ENCODE measurements around the gene ADO. TPM values are rescaled to one million over a fixed set of nuclear protein-coding genes. Genes with fewer than 3 reads are reported as not detected.

The ADO gene
- total and polyA plus RNA-seq, 2 donors (not counting 3 experiments of a cell fraction or from before 2014, with no cell fraction given): 6.5 to 14.5 TPM

DNA sequence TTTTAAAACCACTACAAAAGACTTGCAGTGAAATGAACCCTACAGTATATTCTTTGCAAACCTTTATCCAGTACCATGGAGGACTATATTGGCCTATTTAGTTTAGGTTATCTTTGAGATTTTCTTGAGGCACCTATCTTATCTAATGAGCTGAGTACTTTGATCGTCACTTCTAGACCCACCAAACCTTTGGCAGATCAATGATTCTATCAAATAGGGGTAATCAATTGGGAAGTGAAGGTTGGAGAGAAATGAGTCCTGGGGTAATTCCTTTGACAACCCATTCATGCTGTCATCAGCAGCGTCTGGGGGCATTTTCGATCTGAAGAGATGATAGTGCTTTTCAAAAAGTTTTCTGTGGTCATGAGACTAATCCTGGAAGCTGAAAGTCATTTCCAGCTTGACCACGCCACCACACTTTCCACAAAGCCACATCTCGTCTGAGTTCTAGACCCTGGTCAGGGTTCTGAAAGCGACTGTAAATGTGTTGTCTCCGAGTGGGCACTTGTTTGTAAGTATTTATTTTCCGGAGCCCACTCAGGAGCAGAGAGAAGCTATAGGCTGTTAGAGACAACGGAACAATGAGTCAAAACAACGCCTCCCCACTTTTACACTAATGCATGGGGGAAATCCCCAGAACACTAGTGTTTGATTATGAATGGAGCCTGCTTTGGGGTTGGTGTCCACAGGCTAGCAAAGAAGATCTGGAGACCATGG lies 6.8 kb downstream of the ADO start:
- peaks cover 21 to 24% of the 10 kb centered on the region in 2 experiments for H3K27me3 ChIP-seq (ENCODE audit: control insufficient read depth in 2 of 2, insufficient read depth in 2 of 2, low read length in 2 of 2)
- H3K79me2 ChIP-seq (ENCODE audit: control insufficient read depth, insufficient read depth, low read length): peaks cover 15% of the 10 kb centered on the region
- dilution Hi-C loops (cut with MboI; ENCODE audit: extremely low pct_ligation_motif_present, low sequenced_read_pairs): no loop called here
- ChIA-PET POLR2A (no interaction called here), CTCF (no interaction called here)
- intact Hi-C loops (cut with micrococcal nuclease): loop anchor here (5.0 kb wide), 1 partner anchor 571 kb away; no protein-coding TSS in a partner anchor
- FAIRE-seq (no peak), DNase-seq (ENCODE audit: low read depth, low spot score) (no peak)
- no peak overlapping the region for H3K4me3 ChIP-seq (replicated peaks in 1 of 3; ENCODE audit: insufficient read depth in 1 of 3, low read depth in 1 of 3, low read length in 3 of 3)
- no peak overlapping the region for H3K4me2 ChIP-seq (ENCODE audit: insufficient read depth, low read length)
- TF ChIP-seq POLR2A (IDR thresholded peaks at IDR 0.05; ENCODE audit: low read depth, low read length) (no peak), JUN (IDR thresholded peaks at IDR 0.05; ENCODE audit: borderline replicate concordance, insufficient read depth, insufficient read length, low read depth) (no peak), EZH2 (IDR thresholded peaks at IDR 0.05; ENCODE audit: borderline replicate concordance, low read depth, low read length, severe bottlenecking) (no peak), POLR2AphosphoS5 (IDR thresholded peaks at IDR 0.05; ENCODE audit: insufficient read depth, low read depth, low read length) (no peak), FOS (IDR thresholded peaks at IDR 0.05; ENCODE audit: borderline replicate concordance, insufficient read depth, low read length) (no peak), GATA2 (IDR thresholded peaks at IDR 0.05; ENCODE audit: insufficient read depth, insufficient read length, low read depth, low read length) (no peak), MYC (IDR thresholded peaks at IDR 0.05; ENCODE audit: low read depth, low read length) (no peak)
- TF ChIP-seq, protein P1, sequence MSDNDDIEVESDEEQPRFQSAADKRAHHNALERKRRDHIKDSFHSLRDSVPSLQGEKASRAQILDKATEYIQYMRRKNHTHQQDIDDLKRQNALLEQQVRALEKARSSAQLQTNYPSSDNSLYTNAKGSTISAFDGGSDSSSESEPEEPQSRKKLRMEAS (IDR thresholded peaks at IDR 0.05; ENCODE audit: insufficient read depth, insufficient read length): no peak
- TF ChIP-seq, protein P2, sequence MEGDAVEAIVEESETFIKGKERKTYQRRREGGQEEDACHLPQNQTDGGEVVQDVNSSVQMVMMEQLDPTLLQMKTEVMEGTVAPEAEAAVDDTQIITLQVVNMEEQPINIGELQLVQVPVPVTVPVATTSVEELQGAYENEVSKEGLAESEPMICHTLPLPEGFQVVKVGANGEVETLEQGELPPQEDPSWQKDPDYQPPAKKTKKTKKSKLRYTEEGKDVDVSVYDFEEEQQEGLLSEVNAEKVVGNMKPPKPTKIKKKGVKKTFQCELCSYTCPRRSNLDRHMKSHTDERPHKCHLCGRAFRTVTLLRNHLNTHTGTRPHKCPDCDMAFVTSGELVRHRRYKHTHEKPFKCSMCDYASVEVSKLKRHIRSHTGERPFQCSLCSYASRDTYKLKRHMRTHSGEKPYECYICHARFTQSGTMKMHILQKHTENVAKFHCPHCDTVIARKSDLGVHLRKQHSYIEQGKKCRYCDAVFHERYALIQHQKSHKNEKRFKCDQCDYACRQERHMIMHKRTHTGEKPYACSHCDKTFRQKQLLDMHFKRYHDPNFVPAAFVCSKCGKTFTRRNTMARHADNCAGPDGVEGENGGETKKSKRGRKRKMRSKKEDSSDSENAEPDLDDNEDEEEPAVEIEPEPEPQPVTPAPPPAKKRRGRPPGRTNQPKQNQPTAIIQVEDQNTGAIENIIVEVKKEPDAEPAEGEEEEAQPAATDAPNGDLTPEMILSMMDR (IDR thresholded peaks at IDR 0.05; ENCODE audit: extremely low read depth in 1 of 2, insufficient read depth in 1 of 2, low read depth in 1 of 2, low read length in 2 of 2): no peak
- H3K4me1 ChIP-seq (ENCODE audit: control insufficient read depth, extremely low read depth, insufficient read depth, low read length): peaks cover 17% of the 10 kb centered on the region
- H3K9me1 ChIP-seq (replicated peaks; ENCODE audit: control insufficient read depth, extremely low read depth, insufficient read depth, low read length): no peaks in the 10 kb centered on the region
- no peak overlapping the region for H3K27ac ChIP-seq (ENCODE audit: insufficient read depth, low read depth, low read length)
- no peak overlapping the region for H3K9ac ChIP-seq (replicated peaks; ENCODE audit: extremely low read depth, insufficient read depth, low read length)
- no peaks in the 10 kb centered on the region for H3K9me3 ChIP-seq (replicated peaks; ENCODE audit: control insufficient read depth, insufficient read depth, low read length)
- no peaks in the 10 kb centered on the region for H4K20me1 ChIP-seq (replicated peaks; ENCODE audit: control insufficient read depth, extremely low read depth, insufficient read depth, low read length)
- BruUV-seq (replicated peaks): no TSS peak
- H3K36me3 ChIP-seq (ENCODE audit: control insufficient read depth in 2 of 2, extremely low read depth in 1 of 2, insufficient read depth in 2 of 2, low read length in 2 of 2): no peaks in the 10 kb centered on the region
- no peak overlapping the region for H2AFZ ChIP-seq (ENCODE audit: low read depth, low read length)
